Activated naive CD8-positive, alpha-beta T cell treated with anti-CD3 and anti-CD28 coated beads for 36 hours (primary cell): ENCODE measurements around the gene SLC9B2. TPM values are rescaled to one million over a fixed set of nuclear protein-coding genes. Genes with fewer than 3 reads are reported as not detected.

ENCODE experiments used
- DNase-seq: peaks from one replicate; pipeline ENCODE4 v3.0.0; 2021
- H3K27ac Mint-ChIP-seq: one replicate; pipeline ENCODE4 v1.8.0; 2022; ENCODE audit warnings: mild to moderate bottlenecking, moderate library complexity, mixed read lengths
- H3K27me3 Mint-ChIP-seq: one replicate; pipeline ENCODE4 v1.8.0; 2022; ENCODE audit warnings: mild to moderate bottlenecking, mixed read lengths
- H3K36me3 Mint-ChIP-seq: one replicate; pipeline ENCODE4 v1.8.0; 2021; ENCODE audit warnings: mild to moderate bottlenecking, mixed read lengths
- H3K4me1 Mint-ChIP-seq: one replicate; pipeline ENCODE4 v1.8.0; 2021; ENCODE audit warnings: mixed read lengths
- H3K4me3 Mint-ChIP-seq: one replicate; pipeline ENCODE4 v1.8.0; 2022; ENCODE audit warnings: mild to moderate bottlenecking, moderate library complexity, mixed read lengths
- H3K9me3 Mint-ChIP-seq: one replicate; pipeline ENCODE4 v1.8.0; 2022; ENCODE audit warnings: mixed read lengths
- total RNA-seq, 2 experiments: library from RNA; stranded (reverse); gene quantifications; one replicate each; pipeline ENCODE4 v1.2.3, GENCODE V29; 2021

Gene SLC9B2
- 10 to 100 TPM; 42.3 to 44.2 TPM for total RNA-seq

- Mint-ChIP-seq H3K36me3 (peaks cover 42% of the 10 kb centered on the region), H3K4me1 (peaks cover 45% of the 10 kb centered on the region), H3K4me3 (peak within 1 kb of the TSS; percentile 85), H3K27me3 (no peaks in the 10 kb centered on the region), H3K9me3 (no peaks in the 10 kb centered on the region), H3K27ac (peak within 1 kb of the TSS; percentile 99)
- no peak for DNase-seq
Observed at GRCh38 chr4:103076747-103077347, at the start of gene SLC9B2. TSS of gene SLC9B2 (minus strand) at chr4:103076761. CDS start at chr4:103067550, 9,211 bp downstream.

GRCh38 chr4:103126126-103126525 is 49.6 kb upstream of the SLC9B2 start:
- Mint-ChIP-seq H3K9me3 (peaks cover 17% of the 10 kb centered on the region), H3K4me1 (no peaks in the 10 kb centered on the region), H3K27me3 (no peaks in the 10 kb centered on the region), H3K36me3 (peaks cover 57% of the 10 kb centered on the region), H3K27ac (no peak overlapping the region), H3K4me3 (no peak overlapping the region)
- no peak for DNase-seq

- DNase-seq = no peak
- Mint-ChIP-seq H3K9me3 (peaks cover 8% of the 10 kb centered on the region), H3K36me3 (peaks cover 40% of the 10 kb centered on the region), H3K27me3 (no peaks in the 10 kb centered on the region), H3K27ac (no peak overlapping the region), H3K4me1 (no peaks in the 10 kb centered on the region), H3K4me3 (no peak overlapping the region)
Observed at GRCh38 chr4:103123114-103123513, 46.6 kb upstream of the SLC9B2 start.

GRCh38 chr4:103118166-103118565 is 41.6 kb upstream of the SLC9B2 start:
- Mint-ChIP-seq H3K4me1 (no peaks in the 10 kb centered on the region), H3K27ac (no peak overlapping the region), H3K4me3 (no peak overlapping the region), H3K27me3 (no peaks in the 10 kb centered on the region), H3K9me3 (no peaks in the 10 kb centered on the region), H3K36me3 (peaks cover 12% of the 10 kb centered on the region)
- no peak for DNase-seq

- Mint-ChIP-seq H3K27me3 (no peaks in the 10 kb centered on the region), H3K9me3 (no peaks in the 10 kb centered on the region), H3K4me3 (no peak overlapping the region), H3K4me1 (no peaks in the 10 kb centered on the region), H3K27ac (no peak overlapping the region), H3K36me3 (peaks cover 12% of the 10 kb centered on the region)
- DNase-seq = no peak
Observed at GRCh38 chr4:103111598-103111997, 35.0 kb upstream of the SLC9B2 start.

GRCh38 chr4:103108542-103108941 is 32.0 kb upstream of the SLC9B2 start:
- Mint-ChIP-seq H3K4me1 (no peaks in the 10 kb centered on the region), H3K27me3 (no peaks in the 10 kb centered on the region), H3K9me3 (no peaks in the 10 kb centered on the region), H3K4me3 (no peak overlapping the region), H3K27ac (no peak overlapping the region), H3K36me3 (peaks cover 12% of the 10 kb centered on the region)
- DNase-seq = no peak

- no peak overlapping the region for H3K4me3 Mint-ChIP-seq
- peaks cover 12% of the 10 kb centered on the region for H3K36me3 Mint-ChIP-seq
Observed at GRCh38 chr4:103105558-103106356, 29.2 kb upstream of the SLC9B2 start.

GRCh38 chr4:103104886-103105285 is 28.3 kb upstream of the SLC9B2 start:
- Mint-ChIP-seq H3K27me3 (no peaks in the 10 kb centered on the region), H3K4me1 (no peaks in the 10 kb centered on the region), H3K27ac (no peak overlapping the region), H3K4me3 (no peak overlapping the region), H3K36me3 (peaks cover 8% of the 10 kb centered on the region), H3K9me3 (no peaks in the 10 kb centered on the region)
- no peak for DNase-seq

More at GRCh38 chr4:103105558-103106356, 29.2 kb upstream of the SLC9B2 start:
- Mint-ChIP-seq H3K9me3 (no peaks in the 10 kb centered on the region), H3K4me1 (no peaks in the 10 kb centered on the region), H3K27me3 (no peaks in the 10 kb centered on the region), H3K27ac (no peak overlapping the region)
- DNase-seq = no peak

- no peak for DNase-seq
- Mint-ChIP-seq H3K4me1 (peaks cover 20% of the 10 kb centered on the region), H3K4me3 (no peak overlapping the region), H3K27ac (no peak overlapping the region), H3K9me3 (no peaks in the 10 kb centered on the region), H3K27me3 (no peaks in the 10 kb centered on the region), H3K36me3 (no peaks in the 10 kb centered on the region)
Observed at GRCh38 chr4:103100691-103101090, 24.1 kb upstream of the SLC9B2 start.

GRCh38 chr4:103099691-103100392 is 23.3 kb upstream of the SLC9B2 start, which contains the start of gene BDH2:
TSS of gene BDH2 (minus strand) at chr4:103099834. CDS start at chr4:103096254, 3,580 bp downstream.
- Mint-ChIP-seq H3K4me3 (peak within 1 kb of the TSS; percentile 81), H3K4me1 (peaks cover 20% of the 10 kb centered on the region), H3K36me3 (no peaks in the 10 kb centered on the region), H3K9me3 (no peaks in the 10 kb centered on the region), H3K27ac (peak within 1 kb of the TSS; percentile 75), H3K27me3 (no peaks in the 10 kb centered on the region)
- peak; percentile 9 for DNase-seq

- Mint-ChIP-seq H3K36me3 (no peaks in the 10 kb centered on the region), H3K9me3 (no peaks in the 10 kb centered on the region), H3K27ac (peak overlapping the region; percentile 75), H3K4me3 (peak overlapping the region; percentile 81), H3K4me1 (peaks cover 20% of the 10 kb centered on the region), H3K27me3 (no peaks in the 10 kb centered on the region)
- no peak for DNase-seq
Observed at GRCh38 chr4:103098756-103099440, 22.3 kb upstream of the SLC9B2 start.

- Mint-ChIP-seq H3K27me3 (no peaks in the 10 kb centered on the region), H3K36me3 (no peaks in the 10 kb centered on the region), H3K4me3 (peak overlapping the region; percentile 81), H3K9me3 (no peaks in the 10 kb centered on the region), H3K27ac (no peak overlapping the region), H3K4me1 (peaks cover 20% of the 10 kb centered on the region)
- DNase-seq = no peak
Observed at GRCh38 chr4:103098341-103098740, 21.8 kb upstream of the SLC9B2 start.

- no peaks in the 10 kb centered on the region for H3K9me3 Mint-ChIP-seq
- H3K4me1 Mint-ChIP-seq = peaks cover 31% of the 10 kb centered on the region
- no peaks in the 10 kb centered on the region for H3K36me3 Mint-ChIP-seq
- H3K27ac Mint-ChIP-seq = no peak overlapping the region
- H3K4me3 Mint-ChIP-seq = no peak overlapping the region
- no peaks in the 10 kb centered on the region for H3K27me3 Mint-ChIP-seq
- DNase-seq = no peak
Observed at GRCh38 chr4:103097112-103097511, 20.6 kb upstream of the SLC9B2 start.

GRCh38 chr4:103095080-103095479 is 18.5 kb upstream of the SLC9B2 start:
- no peak for DNase-seq
- no peaks in the 10 kb centered on the region for H3K36me3 Mint-ChIP-seq
- no peak overlapping the region for H3K4me3 Mint-ChIP-seq
- no peaks in the 10 kb centered on the region for H3K27me3 Mint-ChIP-seq
- peaks cover 34% of the 10 kb centered on the region for H3K4me1 Mint-ChIP-seq
- H3K27ac Mint-ChIP-seq = no peak overlapping the region
- H3K9me3 Mint-ChIP-seq = no peaks in the 10 kb centered on the region

- Mint-ChIP-seq H3K4me1 (peaks cover 20% of the 10 kb centered on the region), H3K4me3 (no peak overlapping the region), H3K9me3 (no peaks in the 10 kb centered on the region), H3K27ac (no peak overlapping the region), H3K27me3 (no peaks in the 10 kb centered on the region), H3K36me3 (no peaks in the 10 kb centered on the region)
- DNase-seq = no peak
Observed at GRCh38 chr4:103092245-103092644, 15.7 kb upstream of the SLC9B2 start.
